Left lung (tissue), 10 donors: ENCODE data around the gene FKBP11. TPM values are rescaled to one million over a fixed set of nuclear protein-coding genes. Genes with fewer than 3 reads are reported as not detected.
"Not testable (repeated sequence)": the region's sequence is repeated elsewhere in the genome, so short reads cannot be mapped to it uniquely, and the experiment has no call there.

Experiments used
- ATAC-seq: fragments of 200-7000 bp; cut with Tn5 transposase; one replicate; pipeline ENCODE4 v1.9.1; 2020; ENCODE audit warnings: moderate library complexity
- DNase-seq, 4 donors: peaks; one replicate each; pipeline ENCODE4 v3.0.0-alpha.2; 2013 to 2020
- H3K27ac ChIP-seq, 2 donors: fragments of 200-600 bp; sonication (generic) in 1 of 2; one replicate each; pipeline versions ENCODE4 v1.5.0 to v1.8.0; 2020 to 2021
- H3K27me3 ChIP-seq, 2 donors: fragments of 200-600 bp; sonication (generic) in 1 of 2; one replicate each; pipeline versions ENCODE4 v1.5.0 to v1.8.0; 2020 to 2021
- H3K36me3 ChIP-seq, 2 donors: fragments of 200-600 bp; sonication (generic) in 1 of 2; one replicate each; pipeline versions ENCODE4 v1.5.0 to v1.8.0; 2020 to 2021
- H3K4me1 ChIP-seq, 2 donors: fragments of 200-600 bp; one replicate each; pipeline ENCODE4 v1.8.0; 2021
- H3K4me3 ChIP-seq, 2 donors: fragments of 200-600 bp; sonication (generic) in 1 of 2; one replicate each; pipeline versions ENCODE4 v1.5.0 to v1.8.0; 2020 to 2021; ENCODE audit warnings: mild to moderate bottlenecking in 1 of 2
- H3K9me3 ChIP-seq, 2 donors: fragments of 200-600 bp; sonication (generic) in 1 of 2; one replicate each; pipeline versions ENCODE4 v1.5.0 to v1.8.0; 2020 to 2021
- intact Hi-C, 2 donors: fragments of 100-400 bp; cut with DNase I; formaldehyde crosslinking; loops; one replicate each; pipeline versions ENCODE4 v1.11.2 to v1.14.2; 2022
- polyA plus RNA-seq, 6 donors: library from polyadenylated mRNA; unstranded; fragments of 120-200 nt; gene quantifications; one replicate each; pipeline ENCODE4 v1.2.1, GENCODE V29; 2013; ENCODE audit not compliant: insufficient read length in 6 of 6
- total RNA-seq, 2 donors: library from RNA; stranded (reverse); fragmentation: NEBNext Ultra II Directional; extraction: Animal tissue kit (Norgen Biotek cat#: 25700); gene quantifications; one replicate each; pipeline ENCODE4 v1.2.1, GENCODE V29; 2021
- TF ChIP-seq, protein P1 (sequence below), 2 donors: fragments of 200-600 bp; sonication (generic) in 1 of 2; IDR thresholded peaks; one replicate each; pipeline versions ENCODE4 v1.5.0 to v1.8.0; 2021; ENCODE audit warnings: antibody characterized with exemption in 2 of 2
- donor health status: DM: no; HTN: yes; CAD: no.
- donor health status: DM: no; HTN: no; CAD: no.

The FKBP11 gene
- total and polyA plus RNA-seq, 8 donors: 17.2 to 87.4 (median 24.7) TPM

DNA sequence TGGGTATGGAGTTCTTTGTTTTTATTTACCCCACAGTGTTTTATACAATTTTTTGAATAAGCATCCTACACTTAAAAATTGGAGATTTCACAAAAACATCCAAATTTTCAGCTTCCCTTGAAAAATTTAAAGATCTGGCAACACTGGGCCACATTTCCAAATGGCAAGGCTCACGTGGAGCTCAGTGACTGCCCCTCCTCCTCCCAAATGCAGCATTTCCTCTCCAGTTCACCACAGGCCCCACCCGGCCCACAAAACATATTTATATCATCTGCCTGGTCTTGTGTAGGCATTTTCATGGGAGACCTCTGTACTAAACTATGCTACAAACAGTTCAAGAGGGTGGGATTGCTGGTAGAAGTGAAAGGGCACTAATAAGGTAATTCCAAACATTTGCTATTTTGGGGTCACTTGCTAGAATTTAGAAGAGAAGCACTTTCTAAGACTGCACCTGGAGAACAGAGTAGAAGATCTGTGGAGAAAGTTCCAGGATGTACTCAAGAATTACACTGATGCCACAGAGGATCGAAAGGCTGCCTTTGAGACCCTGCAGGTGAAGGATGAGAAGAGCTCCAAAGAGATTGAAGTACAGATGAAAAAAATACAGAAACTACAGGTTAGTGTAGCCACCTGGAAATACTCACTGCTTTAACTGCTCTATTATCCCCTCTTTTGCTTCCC, 7.3 kb downstream of the FKBP11 start:
- DNase-seq (no peak), ATAC-seq (no peak)
- Histone ChIP-seq H3K4me1 (peaks cover 0 to 6% of the 10 kb centered on the region in 2 donors), H3K36me3 (peaks cover 0 to 14% of the 10 kb centered on the region in 2 donors), H3K27me3 (no peaks in the 10 kb centered on the region), H3K9me3 (no peaks in the 10 kb centered on the region), H3K4me3 (no peak overlapping the region), H3K27ac (no peak overlapping the region)
- intact Hi-C loops: no loop called here
- TF ChIP-seq, protein P1, sequence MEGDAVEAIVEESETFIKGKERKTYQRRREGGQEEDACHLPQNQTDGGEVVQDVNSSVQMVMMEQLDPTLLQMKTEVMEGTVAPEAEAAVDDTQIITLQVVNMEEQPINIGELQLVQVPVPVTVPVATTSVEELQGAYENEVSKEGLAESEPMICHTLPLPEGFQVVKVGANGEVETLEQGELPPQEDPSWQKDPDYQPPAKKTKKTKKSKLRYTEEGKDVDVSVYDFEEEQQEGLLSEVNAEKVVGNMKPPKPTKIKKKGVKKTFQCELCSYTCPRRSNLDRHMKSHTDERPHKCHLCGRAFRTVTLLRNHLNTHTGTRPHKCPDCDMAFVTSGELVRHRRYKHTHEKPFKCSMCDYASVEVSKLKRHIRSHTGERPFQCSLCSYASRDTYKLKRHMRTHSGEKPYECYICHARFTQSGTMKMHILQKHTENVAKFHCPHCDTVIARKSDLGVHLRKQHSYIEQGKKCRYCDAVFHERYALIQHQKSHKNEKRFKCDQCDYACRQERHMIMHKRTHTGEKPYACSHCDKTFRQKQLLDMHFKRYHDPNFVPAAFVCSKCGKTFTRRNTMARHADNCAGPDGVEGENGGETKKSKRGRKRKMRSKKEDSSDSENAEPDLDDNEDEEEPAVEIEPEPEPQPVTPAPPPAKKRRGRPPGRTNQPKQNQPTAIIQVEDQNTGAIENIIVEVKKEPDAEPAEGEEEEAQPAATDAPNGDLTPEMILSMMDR (IDR thresholded peaks at IDR 0.05): no peak

DNA sequence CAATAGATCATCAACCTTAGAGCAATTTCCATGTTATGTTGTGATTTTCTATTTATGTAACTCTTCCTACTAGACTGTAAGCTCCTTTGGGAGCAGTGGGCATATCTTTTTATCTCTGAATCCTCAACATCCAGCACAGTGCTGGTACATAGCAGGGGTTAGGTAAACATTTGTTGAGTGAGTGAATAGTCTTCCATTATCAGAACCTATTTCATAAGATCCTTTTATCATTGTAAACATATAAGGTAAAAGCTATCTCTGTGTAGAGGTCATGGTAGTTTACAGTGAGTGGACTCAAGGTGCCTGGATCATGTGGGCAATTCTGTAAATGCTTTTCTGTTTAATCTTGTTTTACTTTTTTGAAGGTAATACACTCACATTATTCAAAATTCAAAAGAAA, 15.1 kb downstream of the FKBP11 start:
- ATAC-seq (no peak), DNase-seq (no peak)
- Histone ChIP-seq H3K27me3 (no peaks in the 10 kb centered on the region), H3K27ac (no peak overlapping the region), H3K4me3 (no peak overlapping the region), H3K4me1 (no peaks in the 10 kb centered on the region), H3K36me3 (no peaks in the 10 kb centered on the region), H3K9me3 (no peaks in the 10 kb centered on the region)
- intact Hi-C loops: no loop called here
- TF ChIP-seq, protein P1 (IDR thresholded peaks at IDR 0.05): no peak

DNA sequence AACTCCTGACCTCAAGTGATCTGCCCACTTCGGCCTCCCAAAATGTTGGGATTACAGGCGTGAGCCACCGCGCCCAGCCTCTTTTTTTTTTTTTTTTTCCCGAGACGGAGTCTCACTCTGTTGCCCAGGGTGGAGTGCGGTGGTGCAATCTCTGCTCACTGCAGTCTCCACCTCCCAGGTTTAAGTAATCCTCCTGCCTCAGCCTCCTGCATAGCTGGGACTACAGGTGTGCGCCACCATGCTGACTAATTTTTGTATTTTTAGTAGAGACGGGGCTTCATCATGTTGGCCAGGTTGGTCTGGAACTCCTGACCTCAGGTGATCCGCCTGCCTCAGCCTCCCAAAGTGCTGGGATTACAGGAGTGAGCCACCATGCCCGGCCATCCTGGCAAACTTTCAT, 15.6 kb downstream of the FKBP11 start:
- H3K27ac ChIP-seq, H3K4me1 ChIP-seq, H3K27me3 ChIP-seq, DNase-seq, H3K4me3 ChIP-seq, H3K36me3 ChIP-seq, intact Hi-C loops, H3K9me3 ChIP-seq, ATAC-seq: not testable (repeated sequence)

DNA sequence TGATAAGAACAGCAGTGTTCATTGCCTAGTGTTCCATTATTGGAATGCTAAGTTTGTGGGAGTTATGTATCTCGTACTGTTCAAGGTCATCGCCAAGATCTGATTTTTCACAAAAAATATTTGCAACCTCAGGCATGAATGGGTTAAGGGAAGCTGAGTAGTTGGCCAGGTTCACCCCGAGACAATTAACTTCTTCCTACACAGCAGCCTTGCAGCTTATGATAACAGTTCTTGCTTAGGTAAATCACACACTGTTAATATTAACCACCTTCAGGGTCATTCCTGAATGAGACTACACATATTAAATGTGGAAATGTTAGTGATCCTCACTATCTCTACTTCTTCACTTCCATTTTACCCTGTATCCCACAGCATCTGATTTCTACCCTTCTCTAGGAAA, 18.0 kb downstream of the FKBP11 start:
- no peak for ATAC-seq
- H3K27ac ChIP-seq: no peak overlapping the region
- intact Hi-C loops: no loop called here
- H3K4me3 ChIP-seq: no peak overlapping the region
- no peaks in the 10 kb centered on the region for H3K36me3 ChIP-seq
- peaks cover 6 to 14% of the 10 kb centered on the region in 2 donors for H3K4me1 ChIP-seq
- no peaks in the 10 kb centered on the region for H3K9me3 ChIP-seq
- no peaks in the 10 kb centered on the region for H3K27me3 ChIP-seq
- TF ChIP-seq, protein P1 (IDR thresholded peaks at IDR 0.05): no peak
- no peak for DNase-seq

DNA sequence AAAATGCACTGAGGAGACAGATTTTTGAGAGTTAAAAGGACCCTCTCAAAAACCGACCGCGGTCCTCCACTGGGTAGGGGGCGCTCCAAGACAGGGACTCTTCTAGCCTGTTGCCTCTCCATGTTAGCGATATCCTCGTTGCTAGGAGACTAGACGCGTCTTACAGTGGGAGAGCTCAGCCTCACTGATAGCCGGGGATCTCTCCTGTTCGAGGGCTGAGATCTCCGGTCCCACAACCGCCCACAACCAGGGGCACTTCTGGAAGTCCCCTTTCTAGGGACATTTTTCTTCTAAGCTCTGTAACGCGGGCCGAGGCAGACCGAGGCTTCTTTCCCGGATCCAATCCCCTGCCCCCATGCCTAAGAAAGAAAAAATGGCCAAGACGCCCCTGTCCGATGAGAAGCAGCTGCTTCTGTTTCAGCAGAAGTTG, 21.3 kb downstream of the FKBP11 start:
- DNase-seq (peak in 3 of 4 donors; percentile 60 to 93 (median 85)), ATAC-seq (peak; percentile 92)
- H3K36me3 ChIP-seq: no peaks in the 10 kb centered on the region
- peaks cover 6 to 14% of the 10 kb centered on the region in 2 donors for H3K4me1 ChIP-seq
- H3K9me3 ChIP-seq: no peaks in the 10 kb centered on the region
- TF ChIP-seq, protein P1 (IDR thresholded peaks at IDR 0.05): peak; percentile 35 to 52
- H3K27ac ChIP-seq: peak overlapping the region in 1 of 2 donors; percentile 64
- peak overlapping the region; percentile 24 to 28 for H3K4me3 ChIP-seq
- H3K27me3 ChIP-seq: no peaks in the 10 kb centered on the region
- intact Hi-C loops: no loop called here
